SK-N-SH (cell line): ENCODE results near the gene GTF3C1. TPM values are rescaled to one million over a fixed set of nuclear protein-coding genes. Genes with fewer than 3 reads are reported as not detected.

Experiments used
- CTCF ChIP-seq: fragments of 200-600 bp; sonication (generic); IDR thresholded peaks from 2 replicates; pipeline ENCODE4 v1.6.1; 2017; ENCODE audit warnings: antibody characterized with exemption, mild to moderate bottlenecking, moderate library complexity
- FOXJ3 ChIP-seq: sonication (generic); formaldehyde crosslinking; IDR thresholded peaks from 2 replicates; pipeline ENCODE4 v1.5.1; 2020; ENCODE audit warnings: mild to moderate bottlenecking, missing genetic modification reagents
- FOXM1 ChIP-seq: IDR thresholded peaks from 2 replicates; pipeline ENCODE4 v1.4.0; 2012; ENCODE audit warnings: low read depth, mild to moderate bottlenecking
- GATA2 ChIP-seq: sonication (generic); formaldehyde crosslinking; IDR thresholded peaks from 2 replicates; pipeline ENCODE4 v1.5.0; 2020; ENCODE audit warnings: mild to moderate bottlenecking, missing genetic modification reagents
- JUND ChIP-seq: IDR thresholded peaks from 2 replicates; pipeline ENCODE4 v1.4.0; 2012
- MXI1 ChIP-seq: IDR thresholded peaks from 2 replicates; pipeline ENCODE4 v1.6.1; 2012; ENCODE audit warnings: mild to moderate bottlenecking, low read depth, low read length, improper control_type of control experiment
- NRF1 ChIP-seq: IDR thresholded peaks from 2 replicates; pipeline ENCODE4 v1.6.1; 2012; ENCODE audit warnings: low read depth, mild to moderate bottlenecking, low read length
- PBX3 ChIP-seq: IDR thresholded peaks from 2 replicates; pipeline ENCODE4; 2012
- POLR2AphosphoS5 ChIP-seq: IDR thresholded peaks from 2 replicates; pipeline ENCODE4 v1.6.1; 2012; ENCODE audit warnings: low read depth, low read length
- RAD21 ChIP-seq: IDR thresholded peaks from 2 replicates; pipeline ENCODE4 v1.6.1; 2012; ENCODE audit warnings: mild to moderate bottlenecking, low read length
- RCOR1 ChIP-seq: fragments of 150-350 bp; IDR thresholded peaks from 2 replicates; pipeline ENCODE4 v1.6.1; 2017; ENCODE audit warnings: antibody characterized with exemption, low read length
- REST ChIP-seq: IDR thresholded peaks from 2 replicates; pipeline ENCODE4 v1.6.1; 2012; ENCODE audit warnings: mild to moderate bottlenecking, low read depth, low read length, moderate library complexity
- RXRA ChIP-seq: IDR thresholded peaks from 2 replicates; pipeline ENCODE4 v1.4.0; 2012; ENCODE audit warnings: low read depth, mild to moderate bottlenecking, borderline replicate concordance
- SIN3A ChIP-seq: IDR thresholded peaks from 2 replicates; pipeline ENCODE4 v1.6.1; 2012; ENCODE audit warnings: low read depth, mild to moderate bottlenecking, low read length, moderate library complexity, borderline replicate concordance
- TEAD4 ChIP-seq: IDR thresholded peaks from 2 replicates; pipeline ENCODE4 v1.4.0; 2012; ENCODE audit warnings: mild to moderate bottlenecking, borderline replicate concordance; ENCODE audit not compliant: insufficient read depth
- USF1 ChIP-seq: IDR thresholded peaks from 2 replicates; pipeline ENCODE4 v1.4.0; 2012; ENCODE audit warnings: low read depth, borderline replicate concordance
- USF2 ChIP-seq: fragments of 150-350 bp; IDR thresholded peaks from 2 replicates; pipeline ENCODE4 v1.6.1; 2017; ENCODE audit warnings: antibody characterized with exemption, low read length, low read depth, borderline replicate concordance
- YY1 ChIP-seq: IDR thresholded peaks from 2 replicates; pipeline ENCODE4 v1.4.0; 2012; ENCODE audit warnings: low read depth, mild to moderate bottlenecking
- polyA plus RNA-seq, 3 experiments: library from polyadenylated mRNA; depleted of rRNA; stranded (reverse); fragments of >200 nt; gene quantifications; 2 replicates each; pipeline ENCODE4 v1.2.3, GENCODE V29; 2012

Gene GTF3C1
- polyA plus RNA-seq, 1 of the 3 experiments (the other 2 are of a cell fraction): 47.2 TPM

- TF ChIP-seq RXRA (peak; percentile 68; the same call in 1 of the 2 replicates), CTCF (no peak), NRF1 (no peak), FOXJ3 (CRISPR knock-in tag) (no peak), FOXM1 (no peak), REST (no peak), JUND (peak; percentile 80), YY1 (no peak), POLR2AphosphoS5 (peak; percentile 42; the same call in 1 of the 2 replicates), GATA2 (CRISPR knock-in tag) (no peak), RCOR1 (no peak), PBX3 (peak; percentile 68), TEAD4 (peak; percentile 60; the same call in 1 of the 2 replicates), RAD21 (no peak), USF2 (no peak), SIN3A (no peak), USF1 (no peak), MXI1 (no peak)
These were observed 74.2 kb downstream of the GTF3C1 start (continued) for GRCh38 chr16:27475561-27475960.
